IMR-90 (cell line): Measurements from ENCODE around the gene ECE2.

ENCODE experiments used
- FOS ChIP-seq: fragments of 150-350 bp; IDR thresholded peaks from 2 replicates; pipeline ENCODE4 v1.6.1; 2016; ENCODE audit warnings: low read depth, low read length
- MAFK ChIP-seq: IDR thresholded peaks from 2 replicates; pipeline ENCODE4 v1.6.1; 2012; ENCODE audit warnings: low read depth, low read length, improper control_type of control experiment
- MXI1 ChIP-seq: IDR thresholded peaks from 2 replicates; pipeline ENCODE4 v1.6.1; 2012; ENCODE audit warnings: low read depth, mild to moderate bottlenecking, low read length, moderate library complexity, borderline replicate concordance
- POLR2A ChIP-seq: IDR thresholded peaks from 2 replicates; pipeline ENCODE4 v1.6.1; 2012; ENCODE audit warnings: mild to moderate bottlenecking, low read depth, low read length
- RAD21 ChIP-seq: IDR thresholded peaks from 2 replicates; pipeline ENCODE4 v1.6.1; 2012; ENCODE audit warnings: low read length, improper control_type of control experiment
- RFX5 ChIP-seq: IDR thresholded peaks from 2 replicates; pipeline ENCODE4 v1.8.0; 2012; ENCODE audit warnings: low read depth, mild to moderate bottlenecking, low read length, moderate library complexity
- SMC3 ChIP-seq: fragments of 150-350 bp; IDR thresholded peaks from 2 replicates; pipeline ENCODE4 v1.6.1; 2016; ENCODE audit warnings: low read depth, mild to moderate bottlenecking, antibody characterized with exemption, low read length, moderate library complexity
- TF ChIP-seq, protein P1 (sequence below): conservative IDR thresholded peaks from 2 replicates; pipeline ENCODE4 v1.5.1; 2012; ENCODE audit warnings: mild to moderate bottlenecking, low read depth, low read length, improper control_type of control experiment
- TF ChIP-seq, protein P2 (sequence below): fragments of 150-350 bp; IDR thresholded peaks from 2 replicates; pipeline ENCODE4 v1.6.1; 2016; ENCODE audit warnings: low read depth, mild to moderate bottlenecking, low read length, moderate library complexity, borderline replicate concordance
- TF ChIP-seq, protein P3 (sequence below): fragments of 150-350 bp; IDR thresholded peaks from 2 replicates; pipeline ENCODE4 v1.6.1; 2017; ENCODE audit warnings: mild to moderate bottlenecking, antibody characterized with exemption, low read length, low read depth

DNA sequence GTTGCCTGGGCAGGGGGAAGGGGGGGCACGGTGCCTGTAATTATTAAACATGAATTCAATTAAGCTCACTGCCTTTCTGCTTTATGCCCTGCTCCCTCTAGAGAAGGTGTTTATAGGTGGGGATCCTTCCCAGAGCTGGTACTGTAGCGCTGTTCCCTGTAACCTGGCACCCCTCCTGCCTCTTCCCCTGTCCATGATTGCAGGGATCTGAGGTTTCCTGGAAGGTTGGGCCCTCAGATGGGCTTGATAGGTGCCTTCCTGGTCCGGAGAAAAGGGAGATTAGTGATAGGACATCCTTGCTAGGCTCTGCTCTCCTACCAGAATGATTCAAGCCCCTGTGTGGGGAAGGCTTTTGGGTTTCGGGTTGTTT is 59.5 kb downstream of the ECE2 start:
- TF ChIP-seq, protein P1, sequence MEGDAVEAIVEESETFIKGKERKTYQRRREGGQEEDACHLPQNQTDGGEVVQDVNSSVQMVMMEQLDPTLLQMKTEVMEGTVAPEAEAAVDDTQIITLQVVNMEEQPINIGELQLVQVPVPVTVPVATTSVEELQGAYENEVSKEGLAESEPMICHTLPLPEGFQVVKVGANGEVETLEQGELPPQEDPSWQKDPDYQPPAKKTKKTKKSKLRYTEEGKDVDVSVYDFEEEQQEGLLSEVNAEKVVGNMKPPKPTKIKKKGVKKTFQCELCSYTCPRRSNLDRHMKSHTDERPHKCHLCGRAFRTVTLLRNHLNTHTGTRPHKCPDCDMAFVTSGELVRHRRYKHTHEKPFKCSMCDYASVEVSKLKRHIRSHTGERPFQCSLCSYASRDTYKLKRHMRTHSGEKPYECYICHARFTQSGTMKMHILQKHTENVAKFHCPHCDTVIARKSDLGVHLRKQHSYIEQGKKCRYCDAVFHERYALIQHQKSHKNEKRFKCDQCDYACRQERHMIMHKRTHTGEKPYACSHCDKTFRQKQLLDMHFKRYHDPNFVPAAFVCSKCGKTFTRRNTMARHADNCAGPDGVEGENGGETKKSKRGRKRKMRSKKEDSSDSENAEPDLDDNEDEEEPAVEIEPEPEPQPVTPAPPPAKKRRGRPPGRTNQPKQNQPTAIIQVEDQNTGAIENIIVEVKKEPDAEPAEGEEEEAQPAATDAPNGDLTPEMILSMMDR: no peak
- TF ChIP-seq POLR2A (no peak), FOS (no peak), RAD21 (no peak), MXI1 (no peak), RFX5 (no peak), MAFK (no peak), SMC3 (no peak)
- TF ChIP-seq, protein P2, sequence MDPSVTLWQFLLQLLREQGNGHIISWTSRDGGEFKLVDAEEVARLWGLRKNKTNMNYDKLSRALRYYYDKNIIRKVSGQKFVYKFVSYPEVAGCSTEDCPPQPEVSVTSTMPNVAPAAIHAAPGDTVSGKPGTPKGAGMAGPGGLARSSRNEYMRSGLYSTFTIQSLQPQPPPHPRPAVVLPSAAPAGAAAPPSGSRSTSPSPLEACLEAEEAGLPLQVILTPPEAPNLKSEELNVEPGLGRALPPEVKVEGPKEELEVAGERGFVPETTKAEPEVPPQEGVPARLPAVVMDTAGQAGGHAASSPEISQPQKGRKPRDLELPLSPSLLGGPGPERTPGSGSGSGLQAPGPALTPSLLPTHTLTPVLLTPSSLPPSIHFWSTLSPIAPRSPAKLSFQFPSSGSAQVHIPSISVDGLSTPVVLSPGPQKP: no peak
- TF ChIP-seq, protein P3, sequence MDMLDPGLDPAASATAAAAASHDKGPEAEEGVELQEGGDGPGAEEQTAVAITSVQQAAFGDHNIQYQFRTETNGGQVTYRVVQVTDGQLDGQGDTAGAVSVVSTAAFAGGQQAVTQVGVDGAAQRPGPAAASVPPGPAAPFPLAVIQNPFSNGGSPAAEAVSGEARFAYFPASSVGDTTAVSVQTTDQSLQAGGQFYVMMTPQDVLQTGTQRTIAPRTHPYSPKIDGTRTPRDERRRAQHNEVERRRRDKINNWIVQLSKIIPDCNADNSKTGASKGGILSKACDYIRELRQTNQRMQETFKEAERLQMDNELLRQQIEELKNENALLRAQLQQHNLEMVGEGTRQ: no peak
